ENCODE results near the gene PID1. TPM values are rescaled to one million over a fixed set of nuclear protein-coding genes. Genes with fewer than 3 reads are reported as not detected.

Gene PID1
- total RNA-seq, 1 donor from 2014 or later = 0.34 TPM

DNA sequence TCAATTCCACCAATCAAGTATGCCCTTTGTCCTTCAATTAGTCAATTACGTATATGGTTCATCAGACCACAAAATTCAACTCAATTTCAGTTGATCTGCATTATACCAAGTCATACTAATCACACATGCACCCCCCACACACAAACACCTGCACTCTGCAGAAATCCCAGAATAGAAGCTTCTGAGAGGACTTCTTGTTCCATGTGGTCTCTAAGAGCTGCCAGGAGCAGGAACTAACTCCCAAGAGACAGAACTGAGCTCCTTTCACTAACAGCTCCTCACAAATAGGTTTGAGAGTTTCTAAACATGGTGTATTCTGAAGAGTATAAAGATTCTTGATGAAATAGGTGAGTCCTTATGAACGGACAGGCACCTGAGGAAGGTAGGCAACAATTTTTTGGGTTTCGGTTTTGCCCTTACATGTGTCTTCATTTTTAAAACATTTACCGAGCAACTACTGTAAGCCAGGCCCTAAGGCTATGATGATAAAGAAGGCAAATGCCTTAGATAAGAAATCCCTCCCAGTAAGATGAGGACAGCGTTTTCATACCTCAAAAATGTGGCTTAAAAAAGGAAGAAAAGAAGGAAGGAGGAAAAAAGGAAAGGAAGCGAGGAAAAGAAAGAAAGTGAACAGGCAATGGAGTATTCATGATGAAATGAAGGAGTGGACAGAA is 183.1 kb downstream of the PID1 start:
- H3K27ac Mint-ChIP-seq = no peak overlapping the region
- no peak overlapping the region for H3K4me3 Mint-ChIP-seq (ENCODE audit: low read depth)
- no peak for DNase-seq (ENCODE audit: low spot score, unreplicated experiment)
- no peaks in the 10 kb centered on the region for H3K9me3 Mint-ChIP-seq (ENCODE audit: low read depth)
- H3K27me3 Mint-ChIP-seq = no peaks in the 10 kb centered on the region
- H3K4me1 Mint-ChIP-seq (ENCODE audit: low read depth) = no peaks in the 10 kb centered on the region
- no peaks in the 10 kb centered on the region for H3K36me3 Mint-ChIP-seq (ENCODE audit: insufficient read depth)
- TF ChIP-seq, protein P1, sequence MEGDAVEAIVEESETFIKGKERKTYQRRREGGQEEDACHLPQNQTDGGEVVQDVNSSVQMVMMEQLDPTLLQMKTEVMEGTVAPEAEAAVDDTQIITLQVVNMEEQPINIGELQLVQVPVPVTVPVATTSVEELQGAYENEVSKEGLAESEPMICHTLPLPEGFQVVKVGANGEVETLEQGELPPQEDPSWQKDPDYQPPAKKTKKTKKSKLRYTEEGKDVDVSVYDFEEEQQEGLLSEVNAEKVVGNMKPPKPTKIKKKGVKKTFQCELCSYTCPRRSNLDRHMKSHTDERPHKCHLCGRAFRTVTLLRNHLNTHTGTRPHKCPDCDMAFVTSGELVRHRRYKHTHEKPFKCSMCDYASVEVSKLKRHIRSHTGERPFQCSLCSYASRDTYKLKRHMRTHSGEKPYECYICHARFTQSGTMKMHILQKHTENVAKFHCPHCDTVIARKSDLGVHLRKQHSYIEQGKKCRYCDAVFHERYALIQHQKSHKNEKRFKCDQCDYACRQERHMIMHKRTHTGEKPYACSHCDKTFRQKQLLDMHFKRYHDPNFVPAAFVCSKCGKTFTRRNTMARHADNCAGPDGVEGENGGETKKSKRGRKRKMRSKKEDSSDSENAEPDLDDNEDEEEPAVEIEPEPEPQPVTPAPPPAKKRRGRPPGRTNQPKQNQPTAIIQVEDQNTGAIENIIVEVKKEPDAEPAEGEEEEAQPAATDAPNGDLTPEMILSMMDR (IDR thresholded peaks at IDR 0.05; ENCODE audit: unreplicated experiment) = no peak

DNA sequence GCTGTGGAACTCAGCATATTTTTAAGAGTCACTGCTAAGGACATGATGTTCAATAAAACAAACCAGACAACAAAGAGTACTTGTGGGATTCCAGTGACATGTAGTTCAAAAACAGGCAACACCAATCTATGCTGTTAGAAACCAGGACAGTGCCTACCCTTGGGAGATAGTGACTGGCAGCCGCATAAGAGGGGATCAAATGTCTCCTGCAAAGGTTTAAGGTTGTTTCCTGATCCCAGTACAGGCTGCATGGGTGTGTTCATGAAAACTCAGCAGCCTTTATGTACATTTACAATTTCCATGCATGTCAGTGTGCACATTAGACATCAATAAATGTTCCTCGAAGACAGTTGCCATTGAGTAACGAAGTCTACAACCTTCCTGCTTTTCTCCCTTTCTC is 183.8 kb downstream of the PID1 start:
- no peaks in the 10 kb centered on the region for H3K9me3 Mint-ChIP-seq (ENCODE audit: low read depth)
- TF ChIP-seq, protein P1 (IDR thresholded peaks at IDR 0.05; ENCODE audit: unreplicated experiment) = no peak
- no peaks in the 10 kb centered on the region for H3K27me3 Mint-ChIP-seq
- DNase-seq (ENCODE audit: low spot score, unreplicated experiment) = no peak
- no peaks in the 10 kb centered on the region for H3K4me1 Mint-ChIP-seq (ENCODE audit: low read depth)
- no peaks in the 10 kb centered on the region for H3K36me3 Mint-ChIP-seq (ENCODE audit: insufficient read depth)
- H3K4me3 Mint-ChIP-seq (ENCODE audit: low read depth) = no peak overlapping the region
- no peak overlapping the region for H3K27ac Mint-ChIP-seq

DNA sequence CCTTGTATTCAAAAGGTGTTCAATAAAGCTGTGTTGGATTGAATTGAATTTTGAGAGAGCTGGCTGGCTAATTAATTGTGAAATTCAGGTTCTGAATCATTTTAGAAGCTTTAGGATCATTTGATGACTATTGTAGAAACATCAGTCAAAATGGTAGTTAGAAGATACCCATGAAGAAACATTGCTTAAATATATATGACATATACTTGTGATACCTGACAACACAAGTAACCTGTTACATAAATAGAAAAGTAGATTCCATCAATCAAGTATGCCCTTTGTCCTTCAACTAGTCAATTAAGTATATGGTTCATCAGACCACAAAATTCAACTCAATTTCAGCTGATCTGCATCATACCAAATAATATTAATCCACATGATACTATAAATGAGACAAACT is 185.6 kb downstream of the PID1 start:
- Mint-ChIP-seq H3K9me3 (ENCODE audit: low read depth) (no peaks in the 10 kb centered on the region), H3K27me3 (no peaks in the 10 kb centered on the region), H3K36me3 (ENCODE audit: insufficient read depth) (no peaks in the 10 kb centered on the region), H3K4me1 (ENCODE audit: low read depth) (no peaks in the 10 kb centered on the region), H3K4me3 (ENCODE audit: low read depth) (no peak overlapping the region), H3K27ac (no peak overlapping the region)
- TF ChIP-seq, protein P1 (IDR thresholded peaks at IDR 0.05; ENCODE audit: unreplicated experiment) = no peak
- DNase-seq (ENCODE audit: low spot score, unreplicated experiment) = no peak

DNA sequence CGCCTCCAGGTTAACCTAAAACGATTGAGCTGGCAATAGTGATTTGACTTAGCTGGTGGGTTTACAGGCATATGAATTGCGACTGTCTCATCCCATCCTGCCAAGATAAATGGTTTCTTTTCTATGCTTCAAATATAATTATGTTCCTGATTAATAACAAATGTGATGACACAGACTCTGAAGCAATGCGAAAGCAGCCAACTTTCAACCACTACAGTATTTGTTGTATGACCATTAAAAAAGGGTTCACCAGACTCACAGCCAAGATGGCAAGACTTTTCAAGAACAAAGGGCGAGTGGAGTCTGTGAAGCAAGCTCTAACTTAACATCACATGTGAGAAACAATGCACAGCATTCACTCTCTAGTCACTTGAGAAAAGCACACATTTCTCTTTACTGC is 186.6 kb downstream of the PID1 start:
- no peaks in the 10 kb centered on the region for H3K9me3 Mint-ChIP-seq (ENCODE audit: low read depth)

DNA sequence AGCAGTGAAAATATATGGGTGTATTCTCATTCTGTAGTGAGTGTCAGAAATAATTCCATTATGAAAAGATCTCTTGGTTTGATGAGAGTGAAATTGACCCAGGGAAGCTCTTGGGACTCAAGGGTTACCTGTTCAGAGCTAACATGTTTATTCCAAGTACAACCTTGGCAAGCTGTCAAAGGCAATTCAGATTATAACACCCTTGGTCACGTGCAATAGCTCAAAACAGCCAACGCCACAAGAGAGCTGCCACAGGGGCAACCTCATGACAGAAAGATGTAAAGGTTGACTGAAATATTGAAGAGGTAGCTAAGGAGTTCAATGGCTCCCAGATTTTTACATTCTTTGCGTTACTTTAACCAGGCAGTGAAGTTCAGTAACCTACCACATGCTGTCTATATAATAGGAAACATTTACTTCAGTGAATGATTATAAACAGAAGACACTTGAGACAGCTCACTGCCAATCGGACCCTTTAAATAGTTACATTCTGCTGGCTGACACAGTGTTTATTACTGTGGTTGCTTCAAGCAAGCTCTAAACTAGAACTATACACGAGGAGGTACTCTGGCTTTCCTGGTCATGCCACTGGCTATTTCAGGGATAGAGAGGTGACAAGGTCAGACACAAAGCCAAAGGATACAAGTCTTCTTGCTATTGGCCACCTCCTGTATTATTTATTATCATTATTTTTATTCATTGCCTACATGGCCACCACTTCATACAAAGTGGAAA is 187.3 kb downstream of the PID1 start:
- no peak for DNase-seq (ENCODE audit: low spot score, unreplicated experiment)
- H3K27me3 Mint-ChIP-seq = peaks cover 2% of the 10 kb centered on the region
- no peak overlapping the region for H3K27ac Mint-ChIP-seq
- H3K4me1 Mint-ChIP-seq (ENCODE audit: low read depth) = no peaks in the 10 kb centered on the region
- H3K4me3 Mint-ChIP-seq (ENCODE audit: low read depth) = no peak overlapping the region
- no peaks in the 10 kb centered on the region for H3K9me3 Mint-ChIP-seq (ENCODE audit: low read depth)
- TF ChIP-seq, protein P1 (IDR thresholded peaks at IDR 0.05; ENCODE audit: unreplicated experiment) = no peak
- no peaks in the 10 kb centered on the region for H3K36me3 Mint-ChIP-seq (ENCODE audit: insufficient read depth)

More for the DNA sequence above, 186.6 kb downstream of the PID1 start:
- Mint-ChIP-seq H3K4me1 (ENCODE audit: low read depth) (no peaks in the 10 kb centered on the region), H3K27ac (no peak overlapping the region), H3K36me3 (ENCODE audit: insufficient read depth) (no peaks in the 10 kb centered on the region), H3K27me3 (peaks cover under 1% of the 10 kb centered on the region), H3K4me3 (ENCODE audit: low read depth) (no peak overlapping the region)
- DNase-seq (ENCODE audit: low spot score, unreplicated experiment) = no peak
- TF ChIP-seq, protein P1 (IDR thresholded peaks at IDR 0.05; ENCODE audit: unreplicated experiment) = no peak

Data from progenitor cell of endocrine pancreas (in vitro differentiated cells).